Lung (tissue), 12 donors: ENCODE data around the gene EYS. TPM values are rescaled to one million over a fixed set of nuclear protein-coding genes. Genes with fewer than 3 reads are reported as not detected.
A peak's percentile ranks its signal among the peaks of the same experiment; 100 is the strongest.

Source experiments
- ATAC-seq: fragments of 200-7000 bp; cut with Tn5 transposase; one replicate; pipeline ENCODE4 v1.9.1; 2020; ENCODE audit warnings: moderate number of reproducible peaks; ENCODE audit not compliant: insufficient read depth, low FRiP score
- DNase-seq, 3 donors: peaks; one replicate each; pipeline ENCODE4 v3.0.0-alpha.2; 2013 to 2017
- H3K27ac ChIP-seq, 2 donors: one replicate each; pipeline ENCODE4 v1.5.1; 2013; ENCODE audit warnings: mild to moderate bottlenecking in 2 of 2, moderate library complexity in 2 of 2, control low read depth in 1 of 2, inconsistent platforms in 1 of 2, low read depth in 1 of 2, low read length in 1 of 2
- H3K27me3 ChIP-seq, 3 donors: one replicate each; pipeline ENCODE4 v1.5.1; 2013; ENCODE audit warnings: low read length in 2 of 3; ENCODE audit not compliant: control insufficient read depth in 3 of 3, insufficient read depth in 3 of 3
- H3K36me3 ChIP-seq, 4 donors: one replicate each; pipeline ENCODE4 v1.5.1; 2013; ENCODE audit warnings: low read length in 4 of 4, mild to moderate bottlenecking in 1 of 4, moderate library complexity in 1 of 4; ENCODE audit not compliant: control insufficient read depth in 4 of 4, insufficient read depth in 4 of 4
- H3K4me1 ChIP-seq, 5 donors: one replicate each; pipeline ENCODE4 v1.5.1; 2013; ENCODE audit warnings: low read length in 5 of 5, mild to moderate bottlenecking in 2 of 5, moderate library complexity in 1 of 5; ENCODE audit not compliant: control insufficient read depth in 5 of 5, insufficient read depth in 5 of 5
- H3K4me3 ChIP-seq: one replicate; pipeline ENCODE4 v1.5.1; 2013; ENCODE audit warnings: mild to moderate bottlenecking, control low read depth, moderate library complexity
- H3K9ac ChIP-seq, 2 donors: one replicate each; pipeline ENCODE4 v1.5.1; 2013; ENCODE audit warnings: low read length in 2 of 2, control low read depth in 1 of 2; ENCODE audit not compliant: insufficient read depth in 1 of 2
- H3K9me3 ChIP-seq, 4 donors: one replicate each; pipeline ENCODE4 v1.5.1; 2013; ENCODE audit warnings: low read length in 3 of 4, mild to moderate bottlenecking in 1 of 4, moderate library complexity in 1 of 4; ENCODE audit not compliant: control insufficient read depth in 4 of 4, insufficient read depth in 3 of 4
- WGBS, 2 donors: extraction: QIAGEN DNeasy Blood & Tissue Kit; methylation state at CpG; one replicate each; pipeline ENCODE4 v1.1.7; 2013; 5-methylcytosine and 5-hydroxymethylcytosine counted together
- polyA plus RNA-seq, 2 donors: library from polyadenylated mRNA; stranded (reverse); fragments of 200-250 nt; gene quantifications; one replicate each; pipeline ENCODE4 v1.2.1, GENCODE V29; 2013
- total RNA-seq, 2 donors: library from RNA; depleted of rRNA in 1 of 2; stranded (reverse); fragments of >200 nt in 1 of 2; gene quantifications; one replicate each; pipeline ENCODE4 v1.2.1, GENCODE V29; 2014 to 2021
- TF ChIP-seq, protein P1 (sequence below): IDR thresholded peaks from 2 replicates; pipeline ENCODE4 v1.5.1; 2012; ENCODE audit warnings: mild to moderate bottlenecking; ENCODE audit errors: control extremely low read depth, extremely low read depth
- donor health status: control.
- donor health status: control.
- donor health status: Bipolar disorder and iron deficiency.
- donor health status: healthy.
- donor health status: DM: yes; HTN: yes; CAD: no.

The EYS gene
- total and polyA plus RNA-seq, 4 donors, result 0.06 to 0.34 (median 0.12) TPM

- Histone ChIP-seq H3K4me1 (no peaks in the 10 kb centered on the region), H3K27me3 (no peaks in the 10 kb centered on the region), H3K4me3 (no peak overlapping the region), H3K9ac (no peak overlapping the region), H3K27ac (no peak overlapping the region), H3K36me3 (no peaks in the 10 kb centered on the region), H3K9me3 (no peaks in the 10 kb centered on the region)
- DNase-seq (no peak), ATAC-seq (no peak)
- TF ChIP-seq, protein P1, sequence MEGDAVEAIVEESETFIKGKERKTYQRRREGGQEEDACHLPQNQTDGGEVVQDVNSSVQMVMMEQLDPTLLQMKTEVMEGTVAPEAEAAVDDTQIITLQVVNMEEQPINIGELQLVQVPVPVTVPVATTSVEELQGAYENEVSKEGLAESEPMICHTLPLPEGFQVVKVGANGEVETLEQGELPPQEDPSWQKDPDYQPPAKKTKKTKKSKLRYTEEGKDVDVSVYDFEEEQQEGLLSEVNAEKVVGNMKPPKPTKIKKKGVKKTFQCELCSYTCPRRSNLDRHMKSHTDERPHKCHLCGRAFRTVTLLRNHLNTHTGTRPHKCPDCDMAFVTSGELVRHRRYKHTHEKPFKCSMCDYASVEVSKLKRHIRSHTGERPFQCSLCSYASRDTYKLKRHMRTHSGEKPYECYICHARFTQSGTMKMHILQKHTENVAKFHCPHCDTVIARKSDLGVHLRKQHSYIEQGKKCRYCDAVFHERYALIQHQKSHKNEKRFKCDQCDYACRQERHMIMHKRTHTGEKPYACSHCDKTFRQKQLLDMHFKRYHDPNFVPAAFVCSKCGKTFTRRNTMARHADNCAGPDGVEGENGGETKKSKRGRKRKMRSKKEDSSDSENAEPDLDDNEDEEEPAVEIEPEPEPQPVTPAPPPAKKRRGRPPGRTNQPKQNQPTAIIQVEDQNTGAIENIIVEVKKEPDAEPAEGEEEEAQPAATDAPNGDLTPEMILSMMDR, result no peak
- WGBS, 2 donors, result 86% methylated on average over 3 of the region's 3 CpGs
Observed at GRCh38 chr6:65262241-65262640, 444.8 kb downstream of the EYS start.

DNA sequence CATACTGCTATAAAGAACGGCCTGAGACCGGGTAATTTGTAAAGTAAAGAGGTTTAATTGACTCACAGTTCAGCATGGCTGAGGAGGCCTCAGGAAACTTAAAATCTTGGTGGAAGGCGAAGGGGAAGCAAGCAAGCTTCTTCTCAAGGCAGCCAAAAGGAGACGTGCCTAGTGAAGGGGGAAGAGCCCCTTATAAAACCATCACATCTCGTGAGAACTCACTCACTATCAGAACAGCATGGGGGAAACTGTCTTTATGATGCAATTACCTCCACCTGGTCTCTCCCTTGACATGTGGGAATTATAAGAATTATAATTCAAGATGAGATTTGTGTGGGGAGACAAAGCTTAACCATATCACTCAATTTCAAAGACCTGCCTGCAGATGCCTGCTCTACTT lies 447.0 kb downstream of the EYS start:
- TF ChIP-seq, protein P1, result no peak
- Histone ChIP-seq H3K4me1 (no peaks in the 10 kb centered on the region), H3K27ac (no peak overlapping the region), H3K9me3 (no peaks in the 10 kb centered on the region), H3K36me3 (no peaks in the 10 kb centered on the region), H3K27me3 (no peaks in the 10 kb centered on the region), H3K4me3 (no peak overlapping the region), H3K9ac (no peak overlapping the region)
- DNase-seq, result no peak
- WGBS, 2 donors, result 86 to 93% methylated on average over 5 of the region's 5 CpGs
- ATAC-seq, result no peak

- Histone ChIP-seq H3K27me3 (no peaks in the 10 kb centered on the region), H3K4me1 (no peaks in the 10 kb centered on the region), H3K36me3 (no peaks in the 10 kb centered on the region), H3K27ac (no peak overlapping the region), H3K4me3 (no peak overlapping the region), H3K9me3 (no peaks in the 10 kb centered on the region), H3K9ac (no peak overlapping the region)
- WGBS, 2 donors, result 89 to 93% methylated on average over 1 of the region's 1 CpG
- no peak for ATAC-seq
- peak in 1 of 3 donors; percentile 2 for DNase-seq
- TF ChIP-seq, protein P1, result no peak
Observed at GRCh38 chr6:65259059-65259458, 448.0 kb downstream of the EYS start.

- ATAC-seq, result no peak
- TF ChIP-seq, protein P1, result no peak
- H3K27ac ChIP-seq, result no peak overlapping the region
- WGBS, 2 donors, result 92 to 94% methylated on average over 1 of the region's 1 CpG
- no peak overlapping the region for H3K4me3 ChIP-seq
- no peak for DNase-seq
- no peaks in the 10 kb centered on the region for H3K9me3 ChIP-seq
- H3K27me3 ChIP-seq, result no peaks in the 10 kb centered on the region
- H3K4me1 ChIP-seq, result no peaks in the 10 kb centered on the region
- no peaks in the 10 kb centered on the region for H3K36me3 ChIP-seq
- H3K9ac ChIP-seq, result no peak overlapping the region
Observed at GRCh38 chr6:65253041-65253440, 454.0 kb downstream of the EYS start.
